Measurements from ENCODE around the gene NACA2.

Gene NACA2

DNA sequence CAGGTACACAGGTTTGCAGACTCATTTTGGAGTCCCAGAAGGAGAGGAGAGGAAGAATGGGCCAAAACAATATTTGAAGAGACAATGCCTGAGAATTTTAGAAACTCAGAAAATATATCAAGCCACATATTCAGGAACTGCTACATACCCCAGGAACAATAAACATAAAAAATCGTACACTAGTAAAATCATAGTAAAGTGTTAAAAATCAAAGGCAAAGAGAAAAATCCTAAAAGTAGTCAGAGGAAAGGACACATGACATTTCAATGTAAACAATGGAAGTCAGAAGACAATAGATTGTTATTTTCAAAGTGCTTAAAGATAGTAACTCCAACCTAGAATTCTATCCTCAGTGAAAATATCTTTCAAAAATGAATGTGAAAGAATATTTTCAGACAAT is 28.5 kb upstream of the NACA2 start:
- no peak for TF ChIP-seq ZFX (IDR thresholded peaks at IDR 0.05; ENCODE audit: borderline replicate concordance)
- TF ChIP-seq, protein P1, sequence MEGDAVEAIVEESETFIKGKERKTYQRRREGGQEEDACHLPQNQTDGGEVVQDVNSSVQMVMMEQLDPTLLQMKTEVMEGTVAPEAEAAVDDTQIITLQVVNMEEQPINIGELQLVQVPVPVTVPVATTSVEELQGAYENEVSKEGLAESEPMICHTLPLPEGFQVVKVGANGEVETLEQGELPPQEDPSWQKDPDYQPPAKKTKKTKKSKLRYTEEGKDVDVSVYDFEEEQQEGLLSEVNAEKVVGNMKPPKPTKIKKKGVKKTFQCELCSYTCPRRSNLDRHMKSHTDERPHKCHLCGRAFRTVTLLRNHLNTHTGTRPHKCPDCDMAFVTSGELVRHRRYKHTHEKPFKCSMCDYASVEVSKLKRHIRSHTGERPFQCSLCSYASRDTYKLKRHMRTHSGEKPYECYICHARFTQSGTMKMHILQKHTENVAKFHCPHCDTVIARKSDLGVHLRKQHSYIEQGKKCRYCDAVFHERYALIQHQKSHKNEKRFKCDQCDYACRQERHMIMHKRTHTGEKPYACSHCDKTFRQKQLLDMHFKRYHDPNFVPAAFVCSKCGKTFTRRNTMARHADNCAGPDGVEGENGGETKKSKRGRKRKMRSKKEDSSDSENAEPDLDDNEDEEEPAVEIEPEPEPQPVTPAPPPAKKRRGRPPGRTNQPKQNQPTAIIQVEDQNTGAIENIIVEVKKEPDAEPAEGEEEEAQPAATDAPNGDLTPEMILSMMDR (IDR thresholded peaks at IDR 0.05), result no peak

DNA sequence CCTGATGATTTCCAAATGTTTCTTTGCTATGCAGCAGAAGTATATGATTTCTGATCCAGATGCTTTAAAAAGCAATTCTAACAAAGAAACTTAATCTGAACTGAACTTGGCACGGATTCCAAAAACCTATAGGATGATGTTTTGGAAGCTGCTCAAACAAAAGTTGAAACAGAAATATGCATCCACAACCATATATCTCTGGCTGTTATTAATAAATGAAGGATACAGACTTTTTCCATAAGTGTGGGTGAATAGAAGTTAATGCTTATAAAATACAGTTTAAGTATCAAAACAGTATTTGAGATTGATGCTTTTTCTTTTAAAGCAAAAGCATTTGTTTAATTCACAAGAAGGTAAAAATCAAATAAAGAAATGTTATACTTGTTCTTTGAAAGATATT is 27.9 kb upstream of the NACA2 start:
- no peak overlapping the region for H3K27ac ChIP-seq
- TF ChIP-seq ZFX (IDR thresholded peaks at IDR 0.05; ENCODE audit: borderline replicate concordance), result no peak
- TF ChIP-seq, protein P1 (IDR thresholded peaks at IDR 0.05), result no peak

More for the DNA sequence above, 28.5 kb upstream of the NACA2 start:
- H3K27ac ChIP-seq, result no peak overlapping the region

DNA sequence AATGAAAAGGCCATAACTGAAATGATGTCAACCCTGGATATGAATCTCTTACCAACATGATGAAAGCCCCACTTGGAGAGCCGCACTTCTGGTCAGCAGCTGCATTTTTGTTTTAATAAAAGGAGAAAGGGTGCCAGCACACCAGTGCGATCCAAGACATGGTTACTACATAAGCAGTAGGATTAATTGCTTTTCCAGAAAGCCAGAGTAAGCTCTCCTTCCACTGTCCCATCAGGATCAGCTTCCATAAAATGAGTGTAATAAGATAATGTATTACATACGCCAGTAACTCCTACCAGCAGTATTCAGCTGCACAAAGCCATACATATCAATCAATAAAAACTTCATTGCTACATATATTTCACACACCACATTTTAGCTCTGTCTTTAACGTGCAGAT is 26.3 kb upstream of the NACA2 start:
- H3K27ac ChIP-seq, result no peak overlapping the region
- TF ChIP-seq, protein P1 (IDR thresholded peaks at IDR 0.05), result no peak
- TF ChIP-seq ZFX (IDR thresholded peaks at IDR 0.05; ENCODE audit: borderline replicate concordance), result no peak

DNA sequence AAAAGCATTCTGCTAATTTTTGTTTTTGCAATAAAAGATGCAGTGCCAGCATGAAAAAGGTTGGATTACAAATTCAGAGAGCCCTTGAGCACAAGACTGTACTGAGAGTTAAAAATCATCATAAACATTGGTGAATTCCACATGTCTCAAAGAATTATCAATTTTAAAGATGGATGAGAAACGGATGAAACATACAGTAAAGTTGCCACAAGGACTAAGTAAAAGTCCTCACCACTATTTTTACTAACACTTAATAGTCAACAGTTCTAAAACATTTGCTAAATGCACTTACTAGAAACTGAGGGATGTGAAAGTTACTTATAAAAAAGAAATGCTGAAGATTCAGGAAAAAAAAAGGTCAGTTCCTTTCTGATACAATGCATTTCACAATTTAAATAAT is 25.8 kb upstream of the NACA2 start:
- H3K27ac ChIP-seq, result no peak overlapping the region
- TF ChIP-seq, protein P1 (IDR thresholded peaks at IDR 0.05), result no peak
- no peak for TF ChIP-seq ZFX (IDR thresholded peaks at IDR 0.05; ENCODE audit: borderline replicate concordance)

DNA sequence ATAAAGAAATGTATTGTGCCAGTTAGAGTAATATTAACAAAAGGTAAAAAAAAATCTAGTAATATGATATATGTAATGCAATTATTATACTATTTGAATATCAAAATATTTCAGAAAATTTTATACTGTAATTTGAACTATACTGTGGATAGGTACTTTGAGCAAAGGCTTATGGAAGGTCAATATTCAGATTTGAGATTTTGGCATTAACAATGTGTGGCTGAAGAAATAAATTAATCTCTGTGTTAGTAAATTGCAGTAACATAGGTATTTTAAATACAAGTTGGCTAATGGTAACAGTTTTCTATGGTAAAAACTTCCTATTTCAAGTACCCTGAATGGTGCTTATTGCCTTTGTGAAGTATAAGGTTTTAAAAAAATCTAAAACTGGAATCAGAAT is 23.2 kb upstream of the NACA2 start:
- TF ChIP-seq, protein P1 (IDR thresholded peaks at IDR 0.05), result no peak
- no peak for TF ChIP-seq ZFX (IDR thresholded peaks at IDR 0.05; ENCODE audit: borderline replicate concordance)
- no peak overlapping the region for H3K27ac ChIP-seq

DNA sequence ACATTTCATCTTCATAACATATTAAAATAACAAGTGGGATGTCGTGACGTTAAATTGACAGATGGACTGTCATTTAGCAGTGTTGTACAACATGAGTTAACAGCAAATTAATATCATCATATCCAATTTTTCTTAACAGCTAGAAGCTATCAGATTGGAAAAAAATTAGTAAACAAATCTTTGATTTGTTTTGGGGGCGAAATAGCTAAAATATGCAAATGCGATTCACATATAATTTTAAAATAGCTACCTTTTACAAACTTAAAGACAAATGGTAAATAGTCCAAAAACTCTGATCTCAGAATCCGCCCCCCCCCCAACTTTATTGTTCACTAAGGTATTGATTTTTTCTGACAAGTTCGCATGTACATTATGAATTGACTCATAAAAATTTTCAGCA is 20.3 kb upstream of the NACA2 start:
- TF ChIP-seq, protein P1 (IDR thresholded peaks at IDR 0.05), result no peak
- TF ChIP-seq ZFX (IDR thresholded peaks at IDR 0.05; ENCODE audit: borderline replicate concordance), result no peak

DNA sequence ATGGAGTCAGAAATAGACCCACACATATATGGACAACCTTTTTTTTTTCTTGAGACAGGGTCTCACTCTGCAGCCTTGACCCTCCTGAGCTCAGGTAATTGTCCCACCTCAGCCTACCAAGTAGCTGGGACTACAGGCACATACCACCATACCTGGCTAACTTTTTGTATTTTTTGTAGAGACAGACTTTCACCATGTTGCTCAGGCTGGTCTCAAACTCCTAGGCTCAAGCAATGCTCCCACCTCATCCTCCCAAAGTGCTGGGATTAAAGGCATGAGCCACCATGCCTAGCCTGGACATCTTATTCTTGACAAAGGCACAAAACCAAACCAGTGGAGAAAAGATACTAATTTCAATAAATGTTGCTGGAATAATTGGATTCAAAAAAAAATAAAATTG is 14.7 kb upstream of the NACA2 start:
- TF ChIP-seq, protein P1 (IDR thresholded peaks at IDR 0.05), result no peak
- TF ChIP-seq ZFX (IDR thresholded peaks at IDR 0.05; ENCODE audit: borderline replicate concordance), result no peak

More for the DNA sequence above, 20.3 kb upstream of the NACA2 start:
- no peak overlapping the region for H3K27ac ChIP-seq

More for the DNA sequence above, 14.7 kb upstream of the NACA2 start:
- no peak overlapping the region for H3K27ac ChIP-seq
